GM23338 (cell line): ENCODE results near the gene USP9Y. TPM values are rescaled to one million over a fixed set of nuclear protein-coding genes. Genes with fewer than 3 reads are reported as not detected.

Experiments
- ATAC-seq: fragments of 200-7000 bp; cut with Tn5 transposase; 3 replicates; pipeline ENCODE4 v1.9.1; 2020
- DNase-seq: peaks from one replicate; pipeline ENCODE4 v3.0.0-alpha.2; 2015; ENCODE audit warnings: low spot score
- H2AFZ ChIP-seq: fragments of 200-600 bp; sonication (generic); 2 replicates; pipeline ENCODE4 v1.8.0; 2016; ENCODE audit warnings: antibody characterized with exemption, mild to moderate bottlenecking, moderate library complexity
- H3F3A ChIP-seq: fragments of 200-600 bp; sonication (generic); replicated peaks from 2 replicates; pipeline ENCODE4 v1.8.0; 2017; ENCODE audit warnings: antibody characterized with exemption, mixed run types, low read depth
- H3K27ac ChIP-seq: fragments of 200-600 bp; sonication (generic); 2 replicates; pipeline ENCODE4 v1.6.1; 2016; ENCODE audit warnings: low read depth
- H3K27me3 ChIP-seq: fragments of 200-600 bp; sonication (generic); 2 replicates; pipeline ENCODE4 v1.8.0; 2016; ENCODE audit warnings: mild to moderate bottlenecking, mixed run types, moderate library complexity; ENCODE audit not compliant: insufficient read depth
- H3K36me3 ChIP-seq: fragments of 200-600 bp; sonication (generic); 2 replicates; pipeline ENCODE4 v1.8.0; 2016; ENCODE audit warnings: mild to moderate bottlenecking; ENCODE audit not compliant: insufficient read depth
- H3K4me1 ChIP-seq: fragments of 200-600 bp; sonication (generic); 2 replicates; pipeline ENCODE4 v1.8.0; 2016; ENCODE audit warnings: mild to moderate bottlenecking, moderate library complexity; ENCODE audit not compliant: insufficient read depth
- H3K4me2 ChIP-seq: fragments of 200-600 bp; sonication (generic); 2 replicates; pipeline ENCODE4 v1.7.1; 2017; ENCODE audit warnings: mixed run types
- H3K4me3 ChIP-seq: fragments of 200-600 bp; sonication (generic); 2 replicates; pipeline ENCODE4 v1.6.1; 2016; ENCODE audit warnings: mixed run types
- H3K79me2 ChIP-seq: fragments of 200-600 bp; sonication (generic); replicated peaks from 2 replicates; pipeline ENCODE4 v1.8.0; 2017; ENCODE audit warnings: mild to moderate bottlenecking; ENCODE audit not compliant: insufficient read depth
- H3K9me2 ChIP-seq: fragments of 200-600 bp; sonication (generic); 2 replicates; pipeline ENCODE4 v1.8.0; 2017; ENCODE audit not compliant: insufficient read depth
- H4K20me1 ChIP-seq: fragments of 200-600 bp; sonication (generic); replicated peaks from 2 replicates; pipeline ENCODE4 v1.8.0; 2017; ENCODE audit warnings: mild to moderate bottlenecking; ENCODE audit not compliant: insufficient read depth
- H3K27ac Mint-ChIP-seq: 2 replicates; pipeline ENCODE4 v1.8.0; 2020; ENCODE audit warnings: inconsistent platforms, mild to moderate bottlenecking, moderate library complexity, mixed read lengths
- H3K27me3 Mint-ChIP-seq: 3 replicates; pipeline ENCODE4 v1.8.0; 2022; ENCODE audit warnings: low read depth, mild to moderate bottlenecking, moderate library complexity, mixed read lengths, inconsistent platforms; ENCODE audit not compliant: insufficient read depth, poor library complexity
- H3K36me3 Mint-ChIP-seq: 3 replicates; pipeline ENCODE4 v1.8.0; 2021; ENCODE audit warnings: low read depth, mild to moderate bottlenecking, inconsistent platforms, moderate library complexity, mixed read lengths
- H3K4me1 Mint-ChIP-seq: 3 replicates; pipeline ENCODE4 v1.8.0; 2020; ENCODE audit warnings: mild to moderate bottlenecking, inconsistent platforms, mixed read lengths
- H3K4me3 Mint-ChIP-seq: 3 replicates; pipeline ENCODE4 v1.8.0; 2021; ENCODE audit warnings: moderate library complexity, mild to moderate bottlenecking, inconsistent platforms, mixed read lengths
- H3K9me3 Mint-ChIP-seq: 3 replicates; pipeline ENCODE4 v1.8.0; 2020; ENCODE audit warnings: moderate library complexity, mild to moderate bottlenecking, inconsistent platforms, mixed read lengths
- CREB1 ChIP-seq: fragments of 250-450 bp; sonication (Bioruptor Pico); IDR thresholded peaks from 2 replicates; pipeline ENCODE4 v1.5.0; 2020; ENCODE audit warnings: low read depth, mild to moderate bottlenecking, moderate library complexity
- CTCF ChIP-seq, 2 experiments: fragments of 200-600 bp in 1 of 2; sonication (generic) in 1 of 2; conservative IDR thresholded peaks; 2 replicates each; pipeline versions ENCODE4 v1.5.1 to v1.6.1; 2016 to 2017; ENCODE audit warnings: antibody characterized with exemption in 2 of 2, low read depth in 2 of 2, mild to moderate bottlenecking in 2 of 2, moderate library complexity in 1 of 2
- EZH2phosphoT487 ChIP-seq: fragments of 200-600 bp; sonication (generic); IDR thresholded peaks from one replicate; pipeline ENCODE4 v1.8.1; 2018; ENCODE audit warnings: antibody characterized with exemption; ENCODE audit not compliant: unreplicated experiment
- NANOG ChIP-seq: IDR thresholded peaks from 2 replicates; pipeline ENCODE4 v1.6.1; 2016; ENCODE audit warnings: antibody characterized with exemption, borderline replicate concordance
- STAT1 ChIP-seq: IDR thresholded peaks from one replicate; pipeline ENCODE4 v1.6.1; 2016; ENCODE audit warnings: antibody characterized with exemption; ENCODE audit not compliant: unreplicated experiment
- ZNF331 ChIP-seq: fragments of 250-450 bp; sonication (Bioruptor Pico); IDR thresholded peaks from 2 replicates; pipeline ENCODE4 v1.5.0; 2020; ENCODE audit warnings: low read depth, mild to moderate bottlenecking, moderate library complexity
- ZNF462 ChIP-seq: fragments of 250-450 bp; sonication (Bioruptor Pico); IDR thresholded peaks from 2 replicates; pipeline ENCODE4 v1.5.0; 2020; ENCODE audit warnings: mild to moderate bottlenecking, moderate library complexity
- polyA plus RNA-seq: library from polyadenylated mRNA; unstranded; fragments of >200 nt; fragmentation: Nextera tagmentation; extraction: Ambion mirVana; gene quantifications from 2 replicates; pipeline ENCODE4 v1.2.1, GENCODE V29; 2016
- total RNA-seq: library from RNA; depleted of rRNA; stranded (reverse); fragments of >200 nt; shearing (Covaris generic); gene quantifications from 2 replicates; pipeline ENCODE4 v1.2.3, GENCODE V29; 2014

The USP9Y gene
- total and polyA plus RNA-seq, 2 experiments from 2014 or later = 23.7 to 49.0 TPM

DNA sequence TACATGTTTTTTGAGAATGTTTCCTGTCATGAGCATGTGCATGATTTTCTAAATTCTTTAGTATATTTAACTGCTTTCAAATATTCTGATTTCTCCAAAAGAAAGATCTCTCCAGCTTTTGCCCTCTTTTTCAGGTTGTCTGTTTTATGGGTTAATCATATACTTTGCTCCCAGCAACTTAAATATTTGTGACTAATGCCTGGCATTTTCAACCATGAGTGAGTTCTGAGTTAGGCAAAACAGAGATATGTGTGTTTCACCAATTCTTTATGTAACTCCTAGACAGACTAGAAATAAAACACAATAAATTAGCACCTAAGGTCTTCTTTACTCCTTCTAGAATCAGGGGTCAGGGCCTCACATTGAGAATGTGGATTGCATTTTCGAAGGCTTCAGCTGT, 107.0 kb downstream of the USP9Y start:
- H3F3A ChIP-seq = no peaks in the 10 kb centered on the region
- no peak overlapping the region for H2AFZ ChIP-seq
- peak; percentile 2 for DNase-seq
- Mint-ChIP-seq H3K36me3 (peaks cover 10% of the 10 kb centered on the region; the same call in 2 of the 3 replicates), H3K4me3 (no peak overlapping the region), H3K9me3 (no peaks in the 10 kb centered on the region), H3K27me3 (no peaks in the 10 kb centered on the region), H3K27ac (peak overlapping the region; percentile 62; the same call in 1 of the 2 replicates), H3K4me1 (peaks cover 29% of the 10 kb centered on the region)
- peaks cover 4% of the 10 kb centered on the region; the same call in 1 of the 2 replicates for H3K36me3 ChIP-seq
- H3K9me2 ChIP-seq = no peaks in the 10 kb centered on the region
- H3K79me2 ChIP-seq = no peaks in the 10 kb centered on the region; the same call in 1 of the 2 replicates
- H3K27me3 ChIP-seq = no peaks in the 10 kb centered on the region
- TF ChIP-seq ZNF462 (CRISPR knock-in tag) (no peak), EZH2phosphoT487 (no peak), STAT1 (no peak), ZNF331 (no peak), NANOG (no peak), CTCF (conservative IDR thresholded peaks at IDR 0.05; ENCODE audit: low read depth in 2 of 2) (no peak), CREB1 (CRISPR knock-in tag) (no peak)
- H3K4me2 ChIP-seq = no peak overlapping the region
- no peak overlapping the region for H3K4me3 ChIP-seq
- ATAC-seq = no peak
- H3K27ac ChIP-seq = no peak overlapping the region
- peaks cover 25% of the 10 kb centered on the region for H3K4me1 ChIP-seq
- H4K20me1 ChIP-seq = no peaks in the 10 kb centered on the region
